Measurements from ENCODE around the gene ZNF222.

Gene ZNF222

GRCh38 chr19:44055870-44056269 lies 30.7 kb downstream of the ZNF222 start:
- no peak for DNase-seq

GRCh38 chr19:44059229-44059628 lies 34.0 kb downstream of the ZNF222 start:
- no peak for DNase-seq

- no peak for DNase-seq
These were observed 35.9 kb downstream of the ZNF222 start for GRCh38 chr19:44061038-44061437.

GRCh38 chr19:44066305-44066704 lies 41.1 kb downstream of the ZNF222 start:
- DNase-seq: no peak

GRCh38 chr19:44069415-44069814 lies 44.2 kb downstream of the ZNF222 start:
- DNase-seq: no peak

- DNase-seq: peak; percentile 78 to 86
These were observed 46.8 kb downstream of the ZNF222 start, which contains the start of gene ZNF284 for GRCh38 chr19:44071824-44072542. Gene ZNF284, plus strand, starts transcription at chr19:44072159. Its CDS starts 4,231 bp downstream, at chr19:44076390.

GRCh38 chr19:44072543-44073401 lies 47.6 kb downstream of the ZNF222 start:
- DNase-seq: no peak

GRCh38 chr19:44076325-44076724 lies 51.1 kb downstream of the ZNF222 start:
- no peak for DNase-seq
